Measurements from ENCODE around the gene WFDC10B.

GRCh38 chr20:45639687-45640086 lies 65.1 kb downstream of the WFDC10B start:
- TF ChIP-seq CTCF (conservative IDR thresholded peaks at IDR 0.05; ENCODE audit: low read depth, low read length) (no peak), EZH2 (IDR thresholded peaks at IDR 0.05; ENCODE audit: low read length, unreplicated experiment) (no peak), EZH2phosphoT487 (IDR thresholded peaks at IDR 0.05; ENCODE audit: borderline replicate concordance, low read length) (no peak)

Data from PC-3 (cell line).